ENCODE results near the gene MCTP1. TPM values are rescaled to one million over a fixed set of nuclear protein-coding genes. Genes with fewer than 3 reads are reported as not detected.
A peak's percentile ranks its signal among the peaks of the same experiment; 100 is the strongest.
"Not testable (repeated sequence)": the region's sequence is repeated elsewhere in the genome, so short reads cannot be mapped to it uniquely, and the experiment has no call there.

The MCTP1 gene
- total RNA-seq, 1 donor from 2014 or later, result 51.7 TPM

DNA sequence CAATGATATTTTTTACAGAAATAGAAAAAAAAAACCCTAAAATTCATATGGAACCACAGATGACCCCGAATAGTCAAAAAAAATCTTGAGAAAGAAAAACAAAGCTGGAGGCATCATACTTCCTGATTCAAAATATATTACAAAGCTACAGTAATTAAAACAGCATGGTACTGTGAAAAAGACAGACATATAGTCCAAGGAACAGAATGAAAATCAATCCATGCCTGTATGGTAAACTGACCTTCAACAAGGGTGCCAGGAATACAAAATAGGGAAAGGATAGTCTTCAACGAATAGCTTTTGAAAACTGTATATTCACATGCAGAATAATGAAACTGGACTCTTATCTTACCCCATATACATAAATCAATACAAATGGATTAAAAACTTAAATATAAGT, 307.5 kb downstream of the MCTP1 start:
- DNase-seq (ENCODE audit: extremely low read depth, low read depth, low spot score), result no peak

DNA sequence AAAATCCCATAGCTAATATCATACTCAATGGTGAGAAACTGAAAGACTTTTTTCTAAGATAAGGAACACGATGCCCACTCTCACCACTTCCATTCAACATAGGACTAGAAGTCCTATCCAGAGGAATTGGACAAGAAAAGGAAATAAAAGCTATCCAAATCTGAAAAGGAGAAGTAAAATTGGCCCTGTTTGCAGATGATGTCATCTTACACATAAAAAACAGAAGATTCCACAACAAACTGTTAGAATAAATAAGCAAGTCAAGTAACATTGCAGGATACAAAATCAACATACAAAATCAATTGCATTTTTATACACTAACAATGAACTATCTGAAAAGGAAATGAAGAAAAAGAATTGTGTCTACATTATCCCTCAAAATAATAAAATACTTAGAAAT, 308.0 kb downstream of the MCTP1 start:
- no peak for DNase-seq (ENCODE audit: extremely low read depth, low read depth, low spot score)

DNA sequence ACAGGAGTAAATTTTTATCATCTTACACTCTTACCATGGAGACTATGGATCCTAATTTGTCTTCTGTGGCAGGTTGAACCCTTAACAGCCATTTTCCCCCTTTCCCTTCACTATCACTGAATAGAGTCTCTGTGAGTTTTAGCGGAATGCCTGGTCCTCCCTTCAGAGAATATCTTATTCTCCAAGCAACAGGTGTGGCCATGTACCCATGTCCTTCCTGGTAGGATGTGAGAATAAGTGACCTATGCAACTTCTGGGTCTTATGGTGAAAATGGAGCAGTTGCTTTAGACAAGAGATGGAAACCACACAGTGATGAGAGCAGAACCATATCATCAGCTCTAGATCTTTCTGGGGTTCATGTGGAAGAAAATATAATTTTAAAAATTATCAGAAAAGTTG, 312.6 kb downstream of the MCTP1 start:
- no peak for DNase-seq (ENCODE audit: extremely low read depth, low read depth, low spot score)

DNA sequence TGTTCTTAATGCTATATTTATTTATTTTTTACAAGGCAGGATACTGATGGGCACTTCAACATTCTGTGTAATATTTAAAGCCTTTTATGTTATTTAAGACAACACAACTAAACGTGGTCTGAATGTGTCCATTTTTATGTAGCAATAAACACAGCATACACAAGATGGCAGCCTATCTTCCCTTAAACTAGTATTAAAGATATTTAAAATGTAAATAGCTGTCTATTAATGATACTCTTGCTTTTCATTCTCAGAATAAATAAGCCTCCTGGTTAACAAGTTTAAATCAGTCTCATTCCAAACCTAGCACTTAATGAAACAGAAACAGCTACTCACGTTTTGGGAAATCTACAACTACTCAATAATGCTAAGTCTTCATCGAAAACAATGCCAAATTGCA, 315.7 kb downstream of the MCTP1 start:
- DNase-seq (ENCODE audit: extremely low read depth, low read depth, low spot score), result no peak

DNA sequence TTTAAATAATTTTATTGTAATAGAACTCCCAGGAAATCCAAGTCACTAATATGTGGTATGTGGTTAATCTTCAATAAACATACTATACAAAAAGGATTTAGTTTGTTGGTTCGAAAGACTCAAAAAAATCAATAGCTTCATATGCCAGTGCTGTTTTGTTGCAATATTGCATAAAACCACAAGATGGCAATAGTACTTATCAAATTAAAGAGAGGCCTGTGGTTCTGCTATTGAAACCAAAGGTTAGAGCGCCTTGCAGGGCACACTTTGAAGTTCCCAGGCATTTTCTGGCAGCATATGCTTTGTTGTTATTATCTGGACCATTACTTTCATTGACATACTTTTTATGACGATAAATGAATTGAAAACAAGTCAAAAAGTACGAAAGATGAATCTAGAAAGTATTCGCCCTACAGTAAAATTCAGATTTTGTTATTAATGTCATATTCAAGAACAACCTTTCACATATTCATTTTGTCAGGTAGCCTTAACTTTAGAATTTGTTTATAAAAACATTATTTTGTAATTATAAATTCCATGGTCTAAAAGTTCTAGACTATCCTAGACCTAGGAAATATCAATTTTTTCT, 316.3 kb downstream of the MCTP1 start:
- DNase-seq (ENCODE audit: extremely low read depth, low read depth, low spot score), result peak; percentile 72

DNA sequence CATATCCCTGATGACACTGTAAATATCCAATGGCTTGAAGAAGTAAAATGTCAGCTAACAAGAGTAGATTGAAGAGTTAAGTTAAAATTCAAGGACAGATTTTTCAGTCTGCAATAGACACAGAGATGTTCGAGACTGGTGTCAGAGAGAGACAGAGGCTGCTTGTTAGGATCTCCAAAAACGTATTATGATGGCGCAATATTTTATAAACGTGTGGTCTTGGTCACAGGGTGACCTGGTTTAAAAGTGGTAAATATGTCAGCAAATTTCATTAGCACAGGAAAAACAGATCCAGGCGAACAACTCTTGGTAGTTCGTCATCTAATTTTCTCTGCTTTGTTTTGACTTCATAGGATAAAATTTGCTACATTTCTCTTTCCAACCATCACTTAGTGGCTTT, 317.4 kb downstream of the MCTP1 start:
- no peak for DNase-seq (ENCODE audit: extremely low read depth, low read depth, low spot score)

DNA sequence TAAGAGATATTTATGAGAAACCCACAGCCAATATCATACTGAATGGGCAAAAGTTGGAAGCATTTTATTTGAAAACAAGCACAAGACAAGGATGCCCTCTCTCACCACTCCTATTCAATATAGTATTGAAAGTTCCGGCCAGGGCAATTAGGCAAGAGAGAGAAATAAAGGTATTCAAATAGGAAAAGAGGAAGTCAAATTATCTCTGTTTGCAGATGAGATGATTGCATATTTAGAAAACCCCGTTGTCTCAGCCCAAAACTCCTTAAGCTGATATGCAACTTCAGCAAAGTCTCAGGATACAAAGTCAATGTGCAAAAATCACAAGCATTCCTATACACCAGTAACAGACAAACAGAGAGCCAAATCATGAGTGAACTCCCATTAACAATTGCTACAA, 325.6 kb downstream of the MCTP1 start:
- not testable (repeated sequence) for DNase-seq (ENCODE audit: extremely low read depth, low read depth, low spot score)

DNA sequence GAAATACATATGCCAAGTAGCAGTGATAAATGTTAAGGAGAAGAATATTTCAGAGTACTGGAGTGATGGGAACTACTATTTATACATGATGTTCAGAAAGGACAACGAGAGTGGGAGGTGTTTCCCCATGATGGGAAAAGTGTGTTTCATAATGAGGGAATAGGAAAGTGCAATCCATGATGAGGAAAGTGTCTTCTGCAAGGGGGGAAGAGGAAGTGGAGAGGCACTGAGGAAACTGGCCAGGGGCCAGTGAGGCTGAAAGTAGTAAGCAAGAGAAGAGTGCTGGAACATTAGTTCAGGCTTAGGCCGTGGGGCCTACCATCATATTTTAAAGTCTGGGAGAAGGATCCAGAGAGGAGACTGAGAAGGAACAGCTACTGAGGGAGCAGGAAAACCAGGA, 339.2 kb downstream of the MCTP1 start:
- no peak for DNase-seq (ENCODE audit: extremely low read depth, low read depth, low spot score)

DNA sequence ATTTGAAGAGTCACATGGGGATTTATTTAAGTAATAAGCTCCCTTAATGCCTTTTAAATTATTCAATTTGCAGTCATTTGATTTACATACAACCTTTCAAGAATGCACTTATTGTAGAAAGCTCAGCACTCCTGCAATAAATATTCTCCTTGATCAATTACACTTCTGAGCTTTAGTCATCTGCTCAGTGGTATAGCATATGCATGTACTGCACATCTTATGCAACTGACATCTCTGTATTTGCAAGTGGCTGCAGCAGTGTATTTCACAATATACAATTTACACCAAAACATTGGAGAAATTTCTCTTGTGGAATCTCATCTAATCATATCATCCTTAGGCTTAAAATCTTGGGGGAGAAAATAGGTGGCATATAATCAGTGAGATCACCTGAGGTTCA, 340.7 kb downstream of the MCTP1 start:
- no peak for DNase-seq (ENCODE audit: extremely low read depth, low read depth, low spot score)

DNA sequence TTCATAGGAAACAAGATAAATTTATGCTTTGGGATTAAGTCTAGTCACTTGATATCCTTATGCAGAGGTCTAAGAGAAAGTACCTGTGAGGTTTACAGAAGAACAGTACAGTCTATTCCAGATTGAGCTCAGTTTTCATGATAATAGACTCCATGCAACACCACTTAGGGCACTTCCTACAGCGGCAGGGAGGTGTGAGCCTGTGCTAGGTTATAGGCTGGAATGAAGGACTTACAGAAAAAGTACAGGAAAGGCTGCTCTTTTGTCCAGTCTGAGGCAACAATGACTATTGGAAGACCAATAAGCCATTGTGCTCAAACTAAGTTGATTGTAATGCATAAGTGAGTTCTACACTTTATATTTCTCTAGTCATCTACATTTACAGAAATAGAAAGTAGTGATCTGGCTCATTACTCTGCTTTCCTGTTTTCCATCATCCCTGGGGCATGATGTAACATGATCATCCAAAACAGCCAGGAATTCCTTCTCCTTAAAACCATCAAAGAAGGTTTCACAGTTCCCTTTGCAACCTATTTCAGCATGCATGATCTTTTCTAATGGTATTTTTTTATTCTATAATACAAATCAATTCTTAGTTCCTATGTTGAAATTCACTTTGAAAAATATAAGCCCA, 343.7 kb downstream of the MCTP1 start:
- DNase-seq (ENCODE audit: extremely low read depth, low read depth, low spot score), result no peak

DNA sequence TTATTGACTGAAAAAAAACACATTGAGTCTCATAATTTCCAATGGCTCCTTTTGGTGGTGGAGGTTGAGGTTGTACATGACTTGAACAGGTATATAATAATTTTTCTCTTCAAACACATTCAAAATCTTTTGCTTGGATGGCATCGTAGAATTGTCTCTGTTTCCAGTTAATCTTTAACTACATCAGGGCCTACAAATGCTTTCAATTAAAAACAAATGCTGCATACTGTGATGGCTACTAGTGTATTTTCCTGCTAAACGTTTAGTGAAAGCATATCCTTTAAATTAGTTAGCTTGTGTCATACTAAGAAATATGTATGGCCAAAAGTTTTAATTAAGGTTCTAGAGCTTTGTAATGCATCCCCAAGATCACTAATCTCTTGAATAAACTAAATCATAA, 352.6 kb downstream of the MCTP1 start:
- no peak for DNase-seq (ENCODE audit: extremely low read depth, low read depth, low spot score)

DNA sequence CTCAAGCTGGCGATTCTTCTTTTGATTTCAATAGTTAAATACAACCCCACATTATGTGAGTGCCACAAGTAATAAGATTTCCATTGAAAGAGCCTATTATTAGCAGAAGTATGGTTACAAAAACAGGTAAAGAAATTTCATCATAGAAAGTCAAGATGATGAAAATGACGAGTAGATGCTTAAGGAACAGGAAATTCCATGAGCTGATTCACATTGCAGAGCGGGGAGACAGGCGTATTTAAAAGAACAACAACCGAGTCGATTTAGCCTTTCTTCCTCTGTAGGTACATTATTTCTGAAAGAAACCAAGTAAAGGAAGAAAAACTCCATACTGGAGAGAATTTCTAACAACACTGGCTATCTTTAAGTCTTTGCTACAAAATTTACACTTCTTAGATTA, 356.0 kb downstream of the MCTP1 start:
- DNase-seq (ENCODE audit: extremely low read depth, low read depth, low spot score), result peak; percentile 18

DNA sequence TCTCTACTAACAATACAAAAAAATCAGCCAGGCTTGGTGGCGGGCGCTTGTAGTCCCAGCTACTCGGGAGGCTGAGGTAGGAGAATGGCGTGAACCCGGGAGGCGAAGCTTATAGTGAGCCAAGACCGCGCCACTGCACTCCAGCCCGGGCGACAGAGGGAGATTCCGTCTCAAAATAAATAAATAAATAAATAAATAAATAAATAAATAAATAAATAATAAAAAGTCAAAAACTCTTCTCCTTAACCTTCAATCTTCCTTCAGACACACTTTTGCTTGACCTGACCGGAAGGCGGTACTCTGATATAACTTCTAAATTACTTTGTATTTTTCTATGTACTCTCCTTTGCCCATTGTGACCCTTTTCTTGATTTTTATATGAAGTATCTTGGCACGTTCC, 364.3 kb downstream of the MCTP1 start:
- DNase-seq (ENCODE audit: extremely low read depth, low read depth, low spot score), result no peak

DNA sequence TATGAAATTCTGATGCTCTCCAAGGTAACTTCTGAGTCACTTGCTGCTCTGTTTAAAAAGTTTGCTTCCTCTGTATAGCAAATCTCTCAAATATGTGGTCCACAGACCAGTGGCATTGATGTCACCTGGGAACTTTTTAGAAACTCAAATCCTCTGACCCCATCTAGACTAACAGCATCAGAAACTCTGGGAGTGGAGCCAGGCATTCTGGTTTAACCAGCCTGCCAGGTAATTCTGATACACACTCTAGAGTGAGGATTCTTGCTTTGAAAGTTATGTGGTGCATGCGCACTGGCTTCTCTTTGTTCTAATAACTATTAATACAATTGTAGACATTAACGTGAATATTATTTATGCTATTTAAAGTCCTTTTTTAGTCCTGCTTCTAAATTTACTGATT, 368.3 kb downstream of the MCTP1 start:
- no peak for DNase-seq (ENCODE audit: extremely low read depth, low read depth, low spot score)

DNA sequence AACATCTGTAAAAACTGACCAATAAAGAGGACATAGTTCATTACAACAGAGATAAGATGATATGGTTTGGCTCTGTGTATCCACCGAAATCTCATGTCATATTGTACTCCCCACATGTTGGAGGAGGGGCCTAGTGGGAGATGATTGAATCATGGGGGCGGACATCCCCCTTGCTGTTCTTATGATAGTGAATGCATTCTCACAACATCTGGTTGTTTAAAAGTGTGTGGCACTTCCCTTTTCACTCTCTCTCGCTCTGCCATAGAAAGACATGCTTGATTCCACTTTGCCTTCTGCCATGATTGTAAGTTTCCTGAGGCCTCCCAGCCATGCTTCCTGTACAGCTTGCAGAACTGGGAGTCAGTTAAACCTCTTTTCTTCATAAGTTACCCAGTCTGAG, 373.6 kb downstream of the MCTP1 start:
- DNase-seq (ENCODE audit: extremely low read depth, low read depth, low spot score), result no peak

DNA sequence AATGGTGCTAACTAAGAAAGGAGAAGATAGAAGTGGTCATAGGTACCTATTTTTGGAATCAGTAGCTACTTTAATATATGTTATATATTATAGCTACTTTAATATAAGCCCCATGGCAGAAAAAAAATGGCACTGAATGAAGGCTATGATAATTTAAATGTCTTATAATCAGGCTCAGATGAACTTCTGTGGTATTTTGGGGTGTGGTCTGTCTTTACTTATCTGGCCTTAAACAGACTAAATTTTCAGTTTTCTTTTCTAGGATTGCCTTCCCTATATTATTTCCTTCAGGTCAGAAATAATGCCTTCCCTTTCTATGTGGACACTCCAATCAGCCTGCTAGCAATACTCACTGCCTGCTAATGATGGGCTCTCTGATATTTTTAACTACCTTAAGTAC, 374.2 kb downstream of the MCTP1 start:
- no peak for DNase-seq (ENCODE audit: extremely low read depth, low read depth, low spot score)

DNA sequence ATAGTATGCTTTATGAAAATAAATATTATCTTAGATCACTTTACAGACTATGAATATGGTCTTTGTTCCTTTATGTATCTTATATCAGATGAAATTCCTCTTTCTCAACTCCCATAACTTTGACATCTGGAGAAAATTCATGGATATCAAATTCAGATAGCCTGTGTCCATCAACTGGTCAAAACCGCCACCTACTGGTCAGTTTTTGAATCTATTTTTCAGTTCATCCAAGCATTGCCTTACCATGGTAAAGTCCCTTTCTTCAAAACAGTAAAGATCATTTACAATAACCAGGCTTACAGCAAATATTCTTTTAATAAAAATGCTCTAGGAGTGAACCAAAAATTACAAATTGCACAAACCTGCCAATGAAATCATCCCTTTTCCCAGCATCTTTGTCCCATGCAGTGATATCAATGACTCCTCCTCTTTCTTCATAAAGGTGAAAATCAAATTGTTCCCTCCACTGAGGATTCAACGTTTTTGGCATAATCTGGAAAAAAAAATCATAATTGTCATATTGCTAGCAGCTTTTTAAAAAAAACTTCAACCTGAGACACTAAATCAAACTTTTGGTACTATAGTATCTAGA, 375.9 kb downstream of the MCTP1 start:
- DNase-seq (ENCODE audit: extremely low read depth, low read depth, low spot score), result peak; percentile 22

DNA sequence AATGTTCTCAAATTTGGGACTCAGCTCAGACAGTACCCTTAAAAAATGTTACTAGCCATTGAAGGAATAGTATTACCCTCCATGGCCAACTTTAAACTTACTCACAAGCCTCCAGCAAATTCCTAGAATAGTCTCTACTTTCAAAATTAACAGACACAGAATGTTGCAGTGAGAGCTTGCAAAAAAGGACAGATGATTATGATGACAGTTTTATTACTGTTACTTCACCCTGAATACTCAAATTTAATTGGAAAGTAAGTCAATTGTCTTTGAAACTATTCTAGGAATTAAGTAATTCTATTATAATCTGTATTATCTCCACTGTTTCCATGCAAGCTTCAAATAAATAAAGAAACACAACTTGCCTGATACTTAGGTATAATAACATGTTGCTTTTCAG, 378.1 kb downstream of the MCTP1 start:
- DNase-seq (ENCODE audit: extremely low read depth, low read depth, low spot score), result no peak

DNA sequence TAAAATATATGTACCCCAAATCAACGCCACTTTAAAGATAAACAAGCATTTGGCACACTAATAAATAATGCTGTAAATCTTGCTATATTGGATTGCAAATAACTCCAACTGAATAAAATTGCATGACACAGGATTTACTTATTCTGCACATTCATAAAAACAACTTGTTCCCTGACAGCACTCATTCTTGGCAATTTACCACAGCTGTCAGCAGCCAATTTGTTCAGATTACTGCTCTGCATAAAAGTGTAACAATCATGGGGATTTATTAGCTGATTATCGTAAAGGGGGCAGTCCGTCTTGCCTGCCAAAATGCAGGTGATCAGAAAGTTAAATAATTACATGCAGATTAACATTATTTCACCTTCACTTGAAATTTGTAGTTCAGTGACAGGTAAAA, 381.2 kb downstream of the MCTP1 start:
- DNase-seq (ENCODE audit: extremely low read depth, low read depth, low spot score), result no peak

DNA sequence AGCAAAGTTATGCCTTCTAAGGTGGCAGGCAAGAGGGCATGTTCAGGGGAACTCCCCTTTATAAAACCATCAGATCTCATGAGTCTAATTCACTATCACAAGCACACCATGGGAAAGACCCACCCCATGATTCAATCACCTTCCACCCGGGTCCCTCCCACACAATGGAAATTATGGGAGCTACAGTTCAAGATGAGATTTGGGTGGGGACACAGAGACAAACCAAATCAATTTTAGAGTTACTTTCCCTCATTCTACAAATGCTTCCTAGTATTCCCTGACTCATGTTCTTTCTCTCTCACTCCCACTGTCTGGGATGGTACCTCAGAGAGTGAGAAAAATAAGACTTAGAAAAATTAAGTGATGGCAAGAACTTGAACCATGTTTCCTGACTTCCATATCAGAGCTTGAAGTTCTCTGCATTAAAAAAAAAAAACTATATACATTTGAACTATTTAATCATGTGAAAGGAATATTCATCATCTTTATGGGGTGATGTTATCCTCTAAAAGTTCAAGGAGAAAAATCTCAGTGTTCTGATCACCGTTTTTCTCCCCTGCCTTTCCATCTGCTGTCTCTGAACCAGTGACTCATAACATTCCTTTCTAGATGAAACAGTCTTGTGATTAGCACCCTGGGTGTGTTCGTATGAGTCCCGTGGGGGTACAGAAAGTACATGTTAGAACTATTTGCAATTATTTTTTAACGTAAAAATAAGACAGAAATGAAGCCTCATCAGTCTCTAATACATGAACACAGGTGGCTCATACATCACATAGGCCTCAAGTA, 383.5 kb downstream of the MCTP1 start:
- DNase-seq (ENCODE audit: extremely low read depth, low read depth, low spot score), result peak; percentile 12

DNA sequence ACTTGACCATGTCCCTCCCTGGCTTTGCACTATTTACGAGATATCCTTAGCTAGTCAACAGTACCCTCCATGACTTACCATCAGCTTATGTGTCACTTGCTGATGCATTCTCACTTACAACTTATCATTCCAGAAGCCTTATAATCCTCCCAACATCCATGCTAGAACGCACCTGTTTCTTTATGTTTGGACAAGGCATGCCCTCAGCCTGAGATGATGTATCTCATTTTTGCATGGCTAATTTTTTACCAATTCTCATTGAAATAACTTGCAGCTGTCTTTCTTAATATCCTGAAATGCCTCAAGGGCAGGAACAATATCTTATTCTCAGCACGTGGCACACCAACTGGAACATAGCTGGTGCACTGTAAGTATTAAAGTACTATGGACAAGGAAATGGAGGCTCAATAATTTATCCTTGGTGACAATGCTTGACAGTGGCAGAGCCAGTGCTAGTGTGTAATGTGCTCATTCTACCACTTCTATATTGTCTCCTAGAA, 384.8 kb downstream of the MCTP1 start:
- DNase-seq (ENCODE audit: extremely low read depth, low read depth, low spot score), result no peak

All from glomerular endothelial cell (primary cell).